ENCODE data around the gene UBB.
A peak's percentile ranks its signal among the peaks of the same experiment; 100 is the strongest.

The UBB gene

GRCh38 chr17:16428098-16428882 is 47.4 kb downstream of the UBB start:
- Histone ChIP-seq H3K4me2 (ENCODE audit: low read depth, low read length) (no peak overlapping the region), H3K79me2 (ENCODE audit: low read length) (no peaks in the 10 kb centered on the region), H3K9ac (ENCODE audit: low read length) (no peak overlapping the region), H4K20me1 (ENCODE audit: insufficient read depth, low read length) (no peaks in the 10 kb centered on the region), H3K4me1 (ENCODE audit: low read length) (no peaks in the 10 kb centered on the region), H3F3A (ENCODE audit: insufficient read depth, low read length) (no peaks in the 10 kb centered on the region), H2AFZ (ENCODE audit: low read length) (no peak overlapping the region), H3K36me3 (replicated peaks; ENCODE audit: insufficient read depth, low read length) (no peaks in the 10 kb centered on the region), H3K4me3 (ENCODE audit: low read length) (no peak overlapping the region), H3K27ac (ENCODE audit: low read length) (no peak overlapping the region), H3K27me3 (replicated peaks; ENCODE audit: insufficient read depth, low read length) (no peaks in the 10 kb centered on the region), H3K9me2 (replicated peaks; ENCODE audit: insufficient read depth, low read length) (no peaks in the 10 kb centered on the region), H3K9me3 (replicated peaks; ENCODE audit: insufficient read depth, low read length) (no peaks in the 10 kb centered on the region)
- peak; percentile 31 for TF ChIP-seq CTCF (IDR thresholded peaks at IDR 0.05; ENCODE audit: low read length)
- no peak for TF ChIP-seq EZH2phosphoT487 (IDR thresholded peaks at IDR 0.05; ENCODE audit: low read length)
- no peak for DNase-seq

DNA sequence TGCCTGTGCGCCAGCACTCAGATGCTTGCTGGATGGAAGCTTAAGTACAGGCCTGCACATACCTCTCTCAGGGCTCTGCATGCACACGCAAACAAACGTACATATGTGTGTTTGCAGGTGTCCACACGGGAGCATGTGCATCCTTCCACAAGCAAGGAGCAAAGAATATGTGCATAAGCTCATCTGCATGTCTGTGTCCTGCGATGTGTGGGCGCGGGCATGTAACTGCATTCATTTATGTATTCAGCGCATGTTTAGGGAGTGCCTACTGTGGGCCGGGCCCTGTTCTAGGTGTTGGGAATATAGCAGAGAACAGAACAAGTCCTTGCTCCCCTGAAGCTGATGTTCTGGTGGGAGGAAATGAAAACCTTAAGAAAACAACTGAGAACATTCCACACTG is 48.2 kb downstream of the UBB start:
- Histone ChIP-seq H3K36me3 (replicated peaks; ENCODE audit: insufficient read depth, low read length) (no peaks in the 10 kb centered on the region), H3K9ac (ENCODE audit: low read length) (no peak overlapping the region), H3K27ac (ENCODE audit: low read length) (no peak overlapping the region), H3K9me3 (replicated peaks; ENCODE audit: insufficient read depth, low read length) (no peaks in the 10 kb centered on the region), H3K27me3 (replicated peaks; ENCODE audit: insufficient read depth, low read length) (no peaks in the 10 kb centered on the region), H4K20me1 (ENCODE audit: insufficient read depth, low read length) (no peaks in the 10 kb centered on the region), H3K79me2 (ENCODE audit: low read length) (no peaks in the 10 kb centered on the region), H3K4me1 (ENCODE audit: low read length) (no peaks in the 10 kb centered on the region), H3F3A (ENCODE audit: insufficient read depth, low read length) (no peaks in the 10 kb centered on the region), H3K4me3 (ENCODE audit: low read length) (no peak overlapping the region), H3K4me2 (ENCODE audit: low read depth, low read length) (no peak overlapping the region), H3K9me2 (replicated peaks; ENCODE audit: insufficient read depth, low read length) (no peaks in the 10 kb centered on the region), H2AFZ (ENCODE audit: low read length) (no peak overlapping the region)
- DNase-seq: no peak
- TF ChIP-seq EZH2phosphoT487 (IDR thresholded peaks at IDR 0.05; ENCODE audit: low read length) (no peak), EZH2 (optimal IDR thresholded peaks at IDR 0.05; ENCODE audit: low read depth, low read length) (no peak), CTCF (IDR thresholded peaks at IDR 0.05; ENCODE audit: low read length) (no peak)

GRCh38 chr17:16430650-16431049 is 49.8 kb downstream of the UBB start:
- Histone ChIP-seq H3K27me3 (replicated peaks; ENCODE audit: insufficient read depth, low read length) (no peaks in the 10 kb centered on the region), H2AFZ (ENCODE audit: low read length) (no peak overlapping the region), H3K4me3 (ENCODE audit: low read length) (no peak overlapping the region), H3K79me2 (ENCODE audit: low read length) (no peaks in the 10 kb centered on the region), H3K27ac (ENCODE audit: low read length) (no peak overlapping the region), H4K20me1 (ENCODE audit: insufficient read depth, low read length) (no peaks in the 10 kb centered on the region), H3K9ac (ENCODE audit: low read length) (no peak overlapping the region), H3K4me2 (ENCODE audit: low read depth, low read length) (no peak overlapping the region), H3K9me2 (replicated peaks; ENCODE audit: insufficient read depth, low read length) (no peaks in the 10 kb centered on the region), H3K4me1 (ENCODE audit: low read length) (no peaks in the 10 kb centered on the region), H3K9me3 (replicated peaks; ENCODE audit: insufficient read depth, low read length) (no peaks in the 10 kb centered on the region), H3K36me3 (replicated peaks; ENCODE audit: insufficient read depth, low read length) (no peaks in the 10 kb centered on the region), H3F3A (ENCODE audit: insufficient read depth, low read length) (no peaks in the 10 kb centered on the region)
- no peak for DNase-seq
- TF ChIP-seq EZH2 (optimal IDR thresholded peaks at IDR 0.05; ENCODE audit: low read depth, low read length): no peak
- no peak for TF ChIP-seq EZH2phosphoT487 (IDR thresholded peaks at IDR 0.05; ENCODE audit: low read length)
- no peak for TF ChIP-seq CTCF (IDR thresholded peaks at IDR 0.05; ENCODE audit: low read length)
